Ectodermal cell (in vitro differentiated cells): Measurements from ENCODE around the gene SCNN1A.

ENCODE experiments used
- H3K27ac ChIP-seq: 2 replicates; pipeline ENCODE4 v1.7.0; 2013; ENCODE audit warnings: mild to moderate bottlenecking, low read depth, low read length; ENCODE audit not compliant: insufficient read depth, poor library complexity, severe bottlenecking
- H3K27me3 ChIP-seq: 2 replicates; pipeline ENCODE4 v1.7.0; 2013; ENCODE audit warnings: mild to moderate bottlenecking, low read length; ENCODE audit not compliant: insufficient read depth, control insufficient read depth, poor library complexity, severe bottlenecking
- H3K36me3 ChIP-seq: one replicate; pipeline ENCODE4 v1.7.0; 2013; ENCODE audit warnings: low read length; ENCODE audit not compliant: control insufficient read depth, insufficient read depth
- H3K4me1 ChIP-seq: one replicate; pipeline ENCODE4 v1.7.0; 2013; ENCODE audit warnings: low read length; ENCODE audit not compliant: control insufficient read depth, insufficient read depth
- H3K4me3 ChIP-seq: 2 replicates; pipeline ENCODE4 v1.7.0; 2013; ENCODE audit warnings: low read depth, low read length, control low read depth; ENCODE audit not compliant: insufficient read depth
- H3K9me3 ChIP-seq: 2 replicates; pipeline ENCODE4 v1.7.0; 2013; ENCODE audit warnings: mild to moderate bottlenecking, low read length, moderate library complexity; ENCODE audit not compliant: control insufficient read depth
- WGBS, 2 experiments: methylation state at CpG; one replicate each; pipeline ENCODE4 v1.1.7; 2013; ENCODE audit warnings: missing lambda C conversion rate in 2 of 2; 5-methylcytosine and 5-hydroxymethylcytosine counted together

The SCNN1A gene

GRCh38 chr12:6316921-6317692 is 58.3 kb downstream of the SCNN1A start:
- WGBS, 2 experiments: 74 to 79% methylated on average over 21 of the region's 21 CpGs
- H3K36me3 ChIP-seq: no peaks in the 10 kb centered on the region
- no peaks in the 10 kb centered on the region for H3K9me3 ChIP-seq
- no peak overlapping the region for H3K27ac ChIP-seq
- no peaks in the 10 kb centered on the region for H3K27me3 ChIP-seq
- H3K4me3 ChIP-seq: no peak overlapping the region
- H3K4me1 ChIP-seq: peaks cover 13% of the 10 kb centered on the region

GRCh38 chr12:6315704-6316597 is 59.4 kb downstream of the SCNN1A start:
- H3K27me3 ChIP-seq: peaks cover 9% of the 10 kb centered on the region

GRCh38 chr12:6315184-6315583 is 60.2 kb downstream of the SCNN1A start:
- Histone ChIP-seq H3K36me3 (no peaks in the 10 kb centered on the region), H3K27me3 (peaks cover 16% of the 10 kb centered on the region), H3K4me1 (peaks cover 13% of the 10 kb centered on the region), H3K27ac (no peak overlapping the region), H3K4me3 (no peak overlapping the region), H3K9me3 (no peaks in the 10 kb centered on the region)
- WGBS, 2 experiments: 91 to 96% methylated on average over 6 of the region's 6 CpGs

More at GRCh38 chr12:6315704-6316597, 59.4 kb downstream of the SCNN1A start:
- WGBS, 2 experiments: 91 to 92% methylated on average over 17 of the region's 17 CpGs
- Histone ChIP-seq H3K9me3 (no peaks in the 10 kb centered on the region), H3K36me3 (no peaks in the 10 kb centered on the region), H3K4me1 (peaks cover 11% of the 10 kb centered on the region), H3K27ac (no peak overlapping the region), H3K4me3 (no peak overlapping the region)

- WGBS, 2 experiments: 92 to 95% methylated on average over 9 of the region's 9 CpGs
Measured at GRCh38 chr12:6314776-6315175, 60.6 kb downstream of the SCNN1A start.

GRCh38 chr12:6313326-6313940 is 61.9 kb downstream of the SCNN1A start:
- Histone ChIP-seq H3K27ac (no peak overlapping the region), H3K9me3 (no peaks in the 10 kb centered on the region), H3K36me3 (no peaks in the 10 kb centered on the region), H3K4me3 (no peak overlapping the region), H3K27me3 (peaks cover 31% of the 10 kb centered on the region), H3K4me1 (peaks cover 15% of the 10 kb centered on the region)
- 92 to 93% methylated on average over 14 of the region's 14 CpGs for WGBS, 2 experiments

More at GRCh38 chr12:6314776-6315175, 60.6 kb downstream of the SCNN1A start:
- no peak overlapping the region for H3K27ac ChIP-seq
- H3K9me3 ChIP-seq: no peaks in the 10 kb centered on the region
- peaks cover 15% of the 10 kb centered on the region for H3K4me1 ChIP-seq
- H3K4me3 ChIP-seq: no peak overlapping the region
- peaks cover 20% of the 10 kb centered on the region for H3K27me3 ChIP-seq
- no peaks in the 10 kb centered on the region for H3K36me3 ChIP-seq

GRCh38 chr12:6312529-6313325 is 62.6 kb downstream of the SCNN1A start:
- H3K9me3 ChIP-seq: no peaks in the 10 kb centered on the region

GRCh38 chr12:6311822-6312528 is 63.4 kb downstream of the SCNN1A start:
- H3K27me3 ChIP-seq: peaks cover 31% of the 10 kb centered on the region
- 90 to 92% methylated on average over 8 of the region's 8 CpGs for WGBS, 2 experiments
- no peak overlapping the region for H3K4me3 ChIP-seq
- no peak overlapping the region for H3K27ac ChIP-seq
- H3K9me3 ChIP-seq: no peaks in the 10 kb centered on the region
- H3K4me1 ChIP-seq: peaks cover 7% of the 10 kb centered on the region
- no peaks in the 10 kb centered on the region for H3K36me3 ChIP-seq

More at GRCh38 chr12:6312529-6313325, 62.6 kb downstream of the SCNN1A start:
- 72 to 73% methylated on average over 11 of the region's 11 CpGs for WGBS, 2 experiments
- no peak overlapping the region for H3K4me3 ChIP-seq
- H3K4me1 ChIP-seq: peaks cover 15% of the 10 kb centered on the region
- H3K36me3 ChIP-seq: no peaks in the 10 kb centered on the region
- no peak overlapping the region for H3K27ac ChIP-seq
- H3K27me3 ChIP-seq: peaks cover 31% of the 10 kb centered on the region

GRCh38 chr12:6310771-6311610 is 64.4 kb downstream of the SCNN1A start:
- H3K27me3 ChIP-seq: peaks cover 31% of the 10 kb centered on the region
- peak overlapping the region; percentile 42 for H3K4me3 ChIP-seq
- 13% methylated on average over 43 of the region's 43 CpGs for WGBS, 2 experiments

More at GRCh38 chr12:6310771-6311610, 64.4 kb downstream of the SCNN1A start:
- Histone ChIP-seq H3K36me3 (no peaks in the 10 kb centered on the region), H3K27ac (no peak overlapping the region), H3K4me1 (peaks cover 4% of the 10 kb centered on the region), H3K9me3 (no peaks in the 10 kb centered on the region)
